ENCODE results near the gene CSNK1G1. TPM values are rescaled to one million over a fixed set of nuclear protein-coding genes. Genes with fewer than 3 reads are reported as not detected.
A peak's percentile ranks its signal among the peaks of the same experiment; 100 is the strongest.
"Not testable (repeated sequence)": the region's sequence is repeated elsewhere in the genome, so short reads cannot be mapped to it uniquely, and the experiment has no call there.

The CSNK1G1 gene
- 6.2 TPM for total RNA-seq

- ATAC-seq: peak; percentile 98
- DNase-seq (ENCODE audit: low spot score): peak; percentile 96
These were observed at the start of gene CSNK1G1 for GRCh38 chr15:64355944-64356709. Gene CSNK1G1, minus strand, starts transcription at chr15:64356173. Its CDS starts 55,674 bp downstream, at chr15:64300499.

- no peak for ATAC-seq
- no peak for DNase-seq (ENCODE audit: low spot score)
These were observed 44.6 kb upstream of the CSNK1G1 start for GRCh38 chr15:64400583-64400982.

GRCh38 chr15:64398575-64398974 is 42.6 kb upstream of the CSNK1G1 start:
- DNase-seq (ENCODE audit: low spot score): no peak
- ATAC-seq: no peak

- ATAC-seq (no peak), DNase-seq (ENCODE audit: low spot score) (no peak)
These were observed 40.8 kb upstream of the CSNK1G1 start for GRCh38 chr15:64396789-64397188.

GRCh38 chr15:64392471-64392870 is 36.5 kb upstream of the CSNK1G1 start:
- not testable (repeated sequence) for DNase-seq (ENCODE audit: low spot score); ATAC-seq

GRCh38 chr15:64389036-64389435 is 33.1 kb upstream of the CSNK1G1 start:
- DNase-seq (ENCODE audit: low spot score) (no peak), ATAC-seq (no peak)

GRCh38 chr15:64387562-64388168 is 31.7 kb upstream of the CSNK1G1 start, which contains the start of gene TRIP4:
Gene TRIP4, plus strand, starts transcription at chr15:64387836. Its CDS starts 28 bp downstream, at chr15:64387864.
- peak; percentile 100 for ATAC-seq

GRCh38 chr15:64386291-64386690 is 30.3 kb upstream of the CSNK1G1 start:
- DNase-seq (ENCODE audit: low spot score): no peak
- ATAC-seq: no peak

More at GRCh38 chr15:64387562-64388168, 31.7 kb upstream of the CSNK1G1 start, which contains the start of gene TRIP4:
- DNase-seq (ENCODE audit: low spot score): peak; percentile 95

- no peak for DNase-seq (ENCODE audit: low spot score)
- ATAC-seq: no peak
These were observed 27.8 kb upstream of the CSNK1G1 start for GRCh38 chr15:64383760-64384159.

- peak; percentile 90 for DNase-seq (ENCODE audit: low spot score)
- ATAC-seq: peak; percentile 100
These were observed 25.2 kb upstream of the CSNK1G1 start, which contains the start of gene PCLAF for GRCh38 chr15:64381000-64381751. Gene PCLAF, minus strand, starts transcription at chr15:64381441. Its CDS starts 70 bp downstream, at chr15:64381371.

GRCh38 chr15:64380130-64380870 is 24.3 kb upstream of the CSNK1G1 start:
- ATAC-seq; DNase-seq (ENCODE audit: low spot score): not testable (repeated sequence)

GRCh38 chr15:64379216-64379960 is 23.4 kb upstream of the CSNK1G1 start:
- no peak for ATAC-seq
- DNase-seq (ENCODE audit: low spot score): no peak

- DNase-seq (ENCODE audit: low spot score) (no peak), ATAC-seq (no peak)
These were observed 17.4 kb upstream of the CSNK1G1 start for GRCh38 chr15:64373360-64373759.

GRCh38 chr15:64371383-64371782 is 15.4 kb upstream of the CSNK1G1 start:
- not testable (repeated sequence) for DNase-seq (ENCODE audit: low spot score); ATAC-seq

GRCh38 chr15:64369078-64369607 is 13.2 kb upstream of the CSNK1G1 start:
- DNase-seq (ENCODE audit: low spot score) (no peak), ATAC-seq (no peak)

GRCh38 chr15:64361259-64361658 is 5.3 kb upstream of the CSNK1G1 start:
- ATAC-seq (no peak), DNase-seq (ENCODE audit: low spot score) (no peak)

- ATAC-seq: no peak
- DNase-seq (ENCODE audit: low spot score): no peak
These were observed 702 bp upstream of the CSNK1G1 start for GRCh38 chr15:64356710-64357040.

- ATAC-seq (peak; percentile 15), DNase-seq (ENCODE audit: low spot score) (no peak)
These were observed 527 bp downstream of the CSNK1G1 start for GRCh38 chr15:64355348-64355943.

- DNase-seq (ENCODE audit: low spot score): no peak
These were observed 1.2 kb downstream of the CSNK1G1 start for GRCh38 chr15:64354688-64355344.

More at GRCh38 chr15:64354688-64355344, 1.2 kb downstream of the CSNK1G1 start:
- ATAC-seq: no peak
